Mucosa of descending colon (tissue), 3 donors: ENCODE results near the gene FHIT. TPM values are rescaled to one million over a fixed set of nuclear protein-coding genes. Genes with fewer than 3 reads are reported as not detected.

Source experiments
- ATAC-seq: fragments of 200-7000 bp; cut with Tn5 transposase; one replicate; pipeline ENCODE4 v1.9.1; 2020; ENCODE audit warnings: mild to moderate bottlenecking, moderate library complexity
- DNase-seq, 3 donors: peaks; one replicate each; pipeline ENCODE4 v3.0.0-alpha.2; 2020
- H3K36me3 ChIP-seq: fragments of 200-600 bp; one replicate; pipeline ENCODE4 v1.8.0; 2021; ENCODE audit warnings: low read depth, mild to moderate bottlenecking
- H3K4me1 ChIP-seq: fragments of 200-600 bp; one replicate; pipeline ENCODE4 v1.8.0; 2021; ENCODE audit warnings: low read depth, mild to moderate bottlenecking
- H3K4me3 ChIP-seq: fragments of 200-600 bp; one replicate; pipeline ENCODE4 v1.8.0; 2021; ENCODE audit warnings: mild to moderate bottlenecking
- H3K9me3 ChIP-seq: fragments of 200-600 bp; one replicate; pipeline ENCODE4 v1.8.0; 2021; ENCODE audit warnings: mild to moderate bottlenecking
- CTCF ChIP-seq: fragments of 200-600 bp; IDR thresholded peaks from one replicate; pipeline ENCODE4 v1.8.0; 2022; ENCODE audit warnings: antibody characterized with exemption, mild to moderate bottlenecking
- intact Hi-C, 2 donors: fragments of 100-400 bp; cut with DNase I in 1 of 2; cut with micrococcal nuclease in 1 of 2; formaldehyde crosslinking; loops; one replicate each; pipeline versions ENCODE4 v1.11.0 to v1.11.1; 2022; cut with DNase I, micrococcal nuclease
- total RNA-seq, 3 donors: library from RNA; stranded (reverse); fragmentation: NEBNext Ultra II Directional in 2 of 3; extraction: Animal tissue kit (Norgen Biotek cat#: 25700) in 2 of 3; gene quantifications; one replicate each; pipeline versions ENCODE4 v1.2.1 to v1.2.4, GENCODE V29; 2021 to 2023
- donor health status: DM: no; HTN: no; CAD: no; lungs with moderate emphysema.
- donor health status: DM: no; HTN: no; CAD: no.
- donor health status: DM: no; HTN: yes; CAD: no.

Gene FHIT
- total RNA-seq, 3 donors from 2014 or later = 8.9 to 20.7 (median 18.6) TPM

- H3K9me3 ChIP-seq = no peaks in the 10 kb centered on the region
These were observed 1454.8 kb downstream of the FHIT start for GRCh38 chr3:59796456-59796855.

GRCh38 chr3:59795756-59796155, 1455.5 kb downstream of the FHIT start:
- intact Hi-C loops = no loop called here
- ATAC-seq = no peak
- Histone ChIP-seq H3K4me1 (no peaks in the 10 kb centered on the region), H3K36me3 (no peaks in the 10 kb centered on the region), H3K4me3 (no peak overlapping the region), H3K9me3 (no peaks in the 10 kb centered on the region)
- no peak for DNase-seq
- no peak for TF ChIP-seq CTCF

More at GRCh38 chr3:59796456-59796855, 1454.8 kb downstream of the FHIT start:
- H3K4me3 ChIP-seq = no peak overlapping the region
- intact Hi-C loops = no loop called here
- ATAC-seq = no peak
- no peak for DNase-seq
- H3K4me1 ChIP-seq = no peaks in the 10 kb centered on the region
- no peak for TF ChIP-seq CTCF
- H3K36me3 ChIP-seq = no peaks in the 10 kb centered on the region

- Histone ChIP-seq H3K36me3 (no peaks in the 10 kb centered on the region), H3K4me3 (no peak overlapping the region), H3K9me3 (no peaks in the 10 kb centered on the region), H3K4me1 (no peaks in the 10 kb centered on the region)
- DNase-seq = no peak
- intact Hi-C loops = no loop called here
- TF ChIP-seq CTCF = no peak
- no peak for ATAC-seq
These were observed 1457.3 kb downstream of the FHIT start for GRCh38 chr3:59793976-59794375.

GRCh38 chr3:59791774-59792308, 1459.4 kb downstream of the FHIT start:
- intact Hi-C loops = no loop called here
- H3K36me3 ChIP-seq = no peaks in the 10 kb centered on the region
- DNase-seq = no peak
- ATAC-seq = no peak
- no peak for TF ChIP-seq CTCF
- no peaks in the 10 kb centered on the region for H3K4me1 ChIP-seq
- H3K9me3 ChIP-seq = no peaks in the 10 kb centered on the region
- no peak overlapping the region for H3K4me3 ChIP-seq

GRCh38 chr3:59790241-59790640, 1461.0 kb downstream of the FHIT start:
- no peak for TF ChIP-seq CTCF
- H3K4me3 ChIP-seq = no peak overlapping the region
- H3K36me3 ChIP-seq = no peaks in the 10 kb centered on the region
- DNase-seq = no peak
- ATAC-seq = no peak
- intact Hi-C loops = no loop called here
- H3K4me1 ChIP-seq = no peaks in the 10 kb centered on the region
- H3K9me3 ChIP-seq = no peaks in the 10 kb centered on the region

- intact Hi-C loops = no loop called here
- Histone ChIP-seq H3K36me3 (no peaks in the 10 kb centered on the region), H3K4me3 (no peak overlapping the region), H3K9me3 (no peaks in the 10 kb centered on the region), H3K4me1 (no peaks in the 10 kb centered on the region)
- ATAC-seq = no peak
- TF ChIP-seq CTCF = no peak
- no peak for DNase-seq
These were observed 1462.5 kb downstream of the FHIT start for GRCh38 chr3:59788801-59789200.
